SK-N-SH (cell line): ENCODE measurements around the gene ETS1. TPM values are rescaled to one million over a fixed set of nuclear protein-coding genes. Genes with fewer than 3 reads are reported as not detected.
A peak's percentile ranks its signal among the peaks of the same experiment; 100 is the strongest.

ENCODE experiments used
- CTCF ChIA-PET: fragments of 300-600, 350-600 bp; formaldehyde crosslinking; extraction: SDS; loops from one replicate; lab custom pipeline; 2021; lab: Yijun Ruan, JAX
- POLR2A ChIA-PET: fragments of 350-600 bp; sonication (Branson Sonifier 250); formaldehyde crosslinking; extraction: SDS; loops from one replicate; lab custom pipeline; 2020; ENCODE audit warnings: antibody characterized with exemption, inconsistent platforms; lab: Yijun Ruan, JAX
- DNase-seq: peaks from one replicate; pipeline ENCODE4 v3.0.0; 2012
- H2AFZ ChIP-seq: fragments of 200-600 bp; sonication (generic); 2 replicates; pipeline ENCODE4 v1.8.1; 2016; ENCODE audit warnings: antibody characterized with exemption, mild to moderate bottlenecking, low read depth
- H3F3A ChIP-seq: fragments of 200-600 bp; sonication (generic); replicated peaks from 2 replicates; pipeline ENCODE3; 2016; ENCODE audit warnings: antibody characterized with exemption, mild to moderate bottlenecking; ENCODE audit not compliant: insufficient read depth
- H3K27ac ChIP-seq, 2 experiments: fragments of 200-500 bp in 1 of 2; fragments of 200-600 bp in 1 of 2; sonication (Bioruptor generic) in 1 of 2; sonication (generic), shearing (Covaris generic) in 1 of 2; 2 replicates each; pipeline versions ENCODE4 v1.5.1 to v1.6.1; 2014 to 2016; ENCODE audit warnings: low read depth in 2 of 2, inconsistent platforms in 1 of 2, low read length in 1 of 2, mild to moderate bottlenecking in 1 of 2, mixed read lengths in 1 of 2
- H3K27me3 ChIP-seq: fragments of 200-600 bp; sonication (generic), shearing (Covaris generic); 2 replicates; pipeline ENCODE4 v1.6.1; 2016; ENCODE audit warnings: mixed run types; ENCODE audit not compliant: insufficient read depth
- H3K36me3 ChIP-seq, 2 experiments: fragments of 200-500 bp in 1 of 2; fragments of 200-600 bp in 1 of 2; sonication (Bioruptor generic) in 1 of 2; sonication (generic) in 1 of 2; replicated peaks in 1 of 2; 2 replicates each; pipeline versions ENCODE3 to v1.5.1; 2014 to 2016; ENCODE audit warnings: low read length in 1 of 2, mild to moderate bottlenecking in 1 of 2; ENCODE audit not compliant: insufficient read depth in 2 of 2, control insufficient read depth in 1 of 2
- H3K4me1 ChIP-seq, 2 experiments: fragments of 200-500 bp in 1 of 2; fragments of 200-600 bp in 1 of 2; sonication (Bioruptor generic) in 1 of 2; sonication (generic), shearing (Covaris generic) in 1 of 2; 2 replicates each; pipeline versions ENCODE4 v1.5.1 to v1.6.1; 2014 to 2016; ENCODE audit warnings: low read depth in 1 of 2, low read length in 1 of 2, mixed run types in 1 of 2; ENCODE audit not compliant: insufficient read depth in 2 of 2, control insufficient read depth in 1 of 2
- H3K4me2 ChIP-seq: fragments of 200-600 bp; sonication (generic), shearing (Covaris generic); 2 replicates; pipeline ENCODE4 v1.6.1; 2017; ENCODE audit warnings: mixed run types
- H3K4me3 ChIP-seq, 2 experiments: fragments of 200-500 bp in 1 of 2; fragments of 200-600 bp in 1 of 2; sonication (Bioruptor generic) in 1 of 2; sonication (generic), shearing (Covaris generic) in 1 of 2; 2 replicates each; pipeline versions ENCODE4 v1.5.1 to v1.8.1; 2014 to 2016; ENCODE audit warnings: low read depth in 2 of 2, inconsistent platforms in 1 of 2, low read length in 1 of 2, mild to moderate bottlenecking in 1 of 2, mixed read lengths in 1 of 2, moderate library complexity in 1 of 2
- H3K79me2 ChIP-seq: fragments of 200-600 bp; sonication (generic); 2 replicates; pipeline ENCODE4 v1.8.1; 2017; ENCODE audit warnings: mild to moderate bottlenecking; ENCODE audit not compliant: insufficient read depth
- H3K9ac ChIP-seq: fragments of 200-600 bp; sonication (generic); 2 replicates; pipeline ENCODE4 v1.6.1; 2017; ENCODE audit warnings: mixed run types
- H3K9me2 ChIP-seq: fragments of 200-600 bp; sonication (generic); 2 replicates; pipeline ENCODE4 v1.6.1; 2017; ENCODE audit warnings: mixed run types
- H3K9me3 ChIP-seq: fragments of 200-600 bp; sonication (generic); 2 replicates; pipeline ENCODE4 v1.6.1; 2017; ENCODE audit warnings: mixed run types, mild to moderate bottlenecking, moderate library complexity
- H4K20me1 ChIP-seq: fragments of 200-600 bp; sonication (generic); 2 replicates; pipeline ENCODE4 v1.6.1; 2017; ENCODE audit warnings: mild to moderate bottlenecking, mixed run types; ENCODE audit not compliant: insufficient read depth
- EZH2phosphoT487 ChIP-seq: fragments of 200-600 bp; sonication (generic); IDR thresholded peaks from 2 replicates; pipeline ENCODE4 v1.6.1; 2017; ENCODE audit warnings: low read depth, mixed run types, mild to moderate bottlenecking, antibody characterized with exemption, moderate library complexity, borderline replicate concordance
- GABPA ChIP-seq: IDR thresholded peaks from 2 replicates; pipeline ENCODE4 v1.4.0; 2012; ENCODE audit warnings: low read depth, mild to moderate bottlenecking
- GATA2 ChIP-seq: sonication (generic); formaldehyde crosslinking; IDR thresholded peaks from 2 replicates; pipeline ENCODE4 v1.5.0; 2020; ENCODE audit warnings: mild to moderate bottlenecking, missing genetic modification reagents
- JUND ChIP-seq: IDR thresholded peaks from 2 replicates; pipeline ENCODE4 v1.4.0; 2012
- RCOR1 ChIP-seq: fragments of 150-350 bp; IDR thresholded peaks from 2 replicates; pipeline ENCODE4 v1.6.1; 2017; ENCODE audit warnings: antibody characterized with exemption, low read length
- SMC3 ChIP-seq: IDR thresholded peaks from 2 replicates; pipeline ENCODE4 v1.6.1; 2012; ENCODE audit warnings: low read depth, low read length, improper control_type of control experiment
- USF2 ChIP-seq: fragments of 150-350 bp; IDR thresholded peaks from 2 replicates; pipeline ENCODE4 v1.6.1; 2017; ENCODE audit warnings: antibody characterized with exemption, low read length, low read depth, borderline replicate concordance
- YY1 ChIP-seq: IDR thresholded peaks from 2 replicates; pipeline ENCODE4 v1.4.0; 2012; ENCODE audit warnings: low read depth, mild to moderate bottlenecking
- WGBS: methylation state at CpG from one replicate; pipeline ENCODE4 v1.1.6; 2017; ENCODE audit warnings: low lambda C conversion rate; 5-methylcytosine and 5-hydroxymethylcytosine counted together
- polyA plus RNA-seq, 3 experiments: library from polyadenylated mRNA; depleted of rRNA; stranded (reverse); fragments of >200 nt; gene quantifications; 2 replicates each; pipeline ENCODE4 v1.2.3, GENCODE V29; 2012
- TF ChIP-seq, protein P1 (sequence below): IDR thresholded peaks from 2 replicates; pipeline ENCODE4 v1.4.0; 2012; ENCODE audit warnings: low read depth, borderline replicate concordance

ETS1 gene
- polyA plus RNA-seq, 1 of the 3 experiments (the other 2 are of a cell fraction) = 14.5 TPM

GRCh38 chr11:128620309-128621100, 33.1 kb upstream of the ETS1 start:
- ChIA-PET CTCF (interaction anchor here (0.5 to 3.8 kb wide), 11 partner anchors 8 to 449 kb away, joined by 3 to 17 read pairs (median 6); no protein-coding TSS in a partner anchor), POLR2A (no interaction called here)
- WGBS = 75% methylated on average over 9 of the region's 9 CpGs
- Histone ChIP-seq H3K9ac (no peak overlapping the region), H3K36me3 (no peaks in the 10 kb centered on the region), H2AFZ (peak overlapping the region; percentile 49; the same call in 1 of the 2 replicates), H3K9me3 (no peaks in the 10 kb centered on the region), H3K79me2 (no peaks in the 10 kb centered on the region), H3F3A (no peaks in the 10 kb centered on the region), H4K20me1 (no peaks in the 10 kb centered on the region), H3K4me2 (no peak overlapping the region), H3K27ac (no peak overlapping the region), H3K9me2 (no peaks in the 10 kb centered on the region), H3K4me1 (peaks cover 0 to 31% of the 10 kb centered on the region in 2 experiments; a peak in 2 of 4 replicates), H3K4me3 (no peak overlapping the region), H3K27me3 (no peaks in the 10 kb centered on the region)
- TF ChIP-seq YY1 = no peak
- TF ChIP-seq JUND = no peak
- DNase-seq = no peak

- ChIA-PET CTCF (interaction anchor here (0.9 to 3.8 kb wide), 8 partner anchors 9 to 448 kb away, joined by 3 to 17 read pairs (median 7); no protein-coding TSS in a partner anchor), POLR2A (interaction anchor here (1.1 kb wide), 1 partner anchor 8 kb away, joined by 3 read pairs; no protein-coding TSS in a partner anchor)
- no peak overlapping the region for H3K9ac ChIP-seq
- no peaks in the 10 kb centered on the region for H3K9me2 ChIP-seq
- no peaks in the 10 kb centered on the region for H3F3A ChIP-seq
- H2AFZ ChIP-seq = peak overlapping the region; percentile 49; the same call in 1 of the 2 replicates
- no peaks in the 10 kb centered on the region for H3K36me3 ChIP-seq
- H4K20me1 ChIP-seq = no peaks in the 10 kb centered on the region
- TF ChIP-seq, protein P1, sequence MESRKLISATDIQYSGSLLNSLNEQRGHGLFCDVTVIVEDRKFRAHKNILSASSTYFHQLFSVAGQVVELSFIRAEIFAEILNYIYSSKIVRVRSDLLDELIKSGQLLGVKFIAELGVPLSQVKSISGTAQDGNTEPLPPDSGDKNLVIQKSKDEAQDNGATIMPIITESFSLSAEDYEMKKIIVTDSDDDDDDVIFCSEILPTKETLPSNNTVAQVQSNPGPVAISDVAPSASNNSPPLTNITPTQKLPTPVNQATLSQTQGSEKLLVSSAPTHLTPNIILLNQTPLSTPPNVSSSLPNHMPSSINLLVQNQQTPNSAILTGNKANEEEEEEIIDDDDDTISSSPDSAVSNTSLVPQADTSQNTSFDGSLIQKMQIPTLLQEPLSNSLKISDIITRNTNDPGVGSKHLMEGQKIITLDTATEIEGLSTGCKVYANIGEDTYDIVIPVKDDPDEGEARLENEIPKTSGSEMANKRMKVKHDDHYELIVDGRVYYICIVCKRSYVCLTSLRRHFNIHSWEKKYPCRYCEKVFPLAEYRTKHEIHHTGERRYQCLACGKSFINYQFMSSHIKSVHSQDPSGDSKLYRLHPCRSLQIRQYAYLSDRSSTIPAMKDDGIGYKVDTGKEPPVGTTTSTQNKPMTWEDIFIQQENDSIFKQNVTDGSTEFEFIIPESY = no peak
- peak; percentile 34 for TF ChIP-seq GATA2 (CRISPR knock-in tag)
- no peak overlapping the region for H3K4me3 ChIP-seq
- H3K4me1 ChIP-seq = peaks cover 0 to 36% of the 10 kb centered on the region in 2 experiments; a peak in 2 of 4 replicates
- peak; percentile 54 for DNase-seq
- no peak overlapping the region for H3K4me2 ChIP-seq
- H3K79me2 ChIP-seq = no peaks in the 10 kb centered on the region
- no peaks in the 10 kb centered on the region for H3K9me3 ChIP-seq
- WGBS = 82% methylated on average over 10 of the region's 10 CpGs
- H3K27me3 ChIP-seq = no peaks in the 10 kb centered on the region; the same call in 1 of the 2 replicates
- no peak overlapping the region for H3K27ac ChIP-seq
Measured at GRCh38 chr11:128619540-128620308, 32.4 kb upstream of the ETS1 start.

DNA sequence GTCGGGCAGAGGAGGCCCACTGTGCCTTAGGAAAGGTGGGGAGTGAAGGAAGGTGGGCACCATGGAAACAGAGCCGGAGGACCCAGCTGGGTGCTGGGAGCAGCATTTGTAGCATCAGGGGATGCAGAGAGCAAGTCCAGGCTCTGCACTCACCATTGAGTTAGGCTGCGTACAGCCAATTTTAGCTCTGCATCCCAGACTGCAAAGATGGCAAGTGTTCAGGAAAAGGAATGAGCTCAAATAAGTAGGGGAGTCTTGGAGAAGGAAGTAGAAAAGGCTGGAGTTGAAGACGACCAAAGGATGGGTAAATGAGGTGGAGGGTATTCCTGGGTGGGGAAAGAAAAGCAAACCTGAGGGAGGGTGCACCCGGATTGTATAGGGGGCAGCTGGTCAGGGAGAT, 31.6 kb upstream of the ETS1 start:
- no peak overlapping the region for H3K4me2 ChIP-seq
- DNase-seq = no peak
- H3K9me2 ChIP-seq = no peaks in the 10 kb centered on the region
- CTCF ChIA-PET = interaction anchor here (1.0 to 2.4 kb wide), 5 partner anchors 11 to 447 kb away, joined by 3 to 17 read pairs (median 9); no protein-coding TSS in a partner anchor
- H3K79me2 ChIP-seq = no peaks in the 10 kb centered on the region
- H4K20me1 ChIP-seq = no peaks in the 10 kb centered on the region
- no peaks in the 10 kb centered on the region for H3F3A ChIP-seq
- H3K27ac ChIP-seq = no peak overlapping the region
- H3K4me1 ChIP-seq = peaks cover 0 to 36% of the 10 kb centered on the region in 2 experiments; a peak in 2 of 4 replicates
- POLR2A ChIA-PET = interaction anchor here (1.1 kb wide), 1 partner anchor 9 kb away, joined by 3 read pairs; no protein-coding TSS in a partner anchor
- no peaks in the 10 kb centered on the region for H3K9me3 ChIP-seq
- H2AFZ ChIP-seq = no peak overlapping the region
- no peak overlapping the region for H3K4me3 ChIP-seq
- no peaks in the 10 kb centered on the region; the same call in 1 of the 2 replicates for H3K27me3 ChIP-seq
- H3K36me3 ChIP-seq = no peaks in the 10 kb centered on the region
- H3K9ac ChIP-seq = no peak overlapping the region
- 90% methylated on average over 5 of the region's 5 CpGs for WGBS
- TF ChIP-seq RCOR1 = no peak
- TF ChIP-seq SMC3 = no peak
- no peak for TF ChIP-seq GABPA
- TF ChIP-seq, protein P1 = no peak
- TF ChIP-seq EZH2phosphoT487 = no peak
- no peak for TF ChIP-seq USF2
